Head of caudate nucleus (tissue), 42 donors: Measurements from ENCODE around the gene PLCB1.

Source experiments
- DNase-seq, 42 donors: peaks; one replicate each; pipeline versions ENCODE4 v3.0.0 to v3.0.0-alpha.2; 2020 to 2021; ENCODE audit warnings: mixed read lengths in 7 of 42
- intact Hi-C: fragments of 100-400 bp; cut with DNase I; formaldehyde crosslinking; loops from one replicate; pipeline ENCODE4 v1.15.0; 2022

Gene PLCB1

DNA sequence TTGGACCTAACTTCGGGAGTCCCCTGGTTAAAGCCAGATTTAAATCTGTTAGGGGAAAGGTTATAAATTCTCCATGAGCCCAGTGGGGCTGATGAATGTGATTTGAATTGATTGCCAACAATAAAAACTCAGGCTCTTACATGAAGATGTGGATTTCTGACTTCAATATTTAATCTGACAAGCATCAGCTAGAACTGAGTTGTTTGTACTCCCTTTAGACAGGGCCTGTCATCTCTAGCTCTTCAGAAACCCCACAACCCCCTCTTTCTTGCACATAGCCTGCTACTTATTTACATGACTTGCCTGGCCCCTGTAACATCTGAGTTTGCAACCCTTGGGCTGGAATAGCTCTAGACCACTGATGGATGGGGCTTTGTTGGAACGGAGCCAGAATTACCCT lies 745.2 kb downstream of the PLCB1 start:
- intact Hi-C loops = no loop called here
- DNase-seq = no peak

DNA sequence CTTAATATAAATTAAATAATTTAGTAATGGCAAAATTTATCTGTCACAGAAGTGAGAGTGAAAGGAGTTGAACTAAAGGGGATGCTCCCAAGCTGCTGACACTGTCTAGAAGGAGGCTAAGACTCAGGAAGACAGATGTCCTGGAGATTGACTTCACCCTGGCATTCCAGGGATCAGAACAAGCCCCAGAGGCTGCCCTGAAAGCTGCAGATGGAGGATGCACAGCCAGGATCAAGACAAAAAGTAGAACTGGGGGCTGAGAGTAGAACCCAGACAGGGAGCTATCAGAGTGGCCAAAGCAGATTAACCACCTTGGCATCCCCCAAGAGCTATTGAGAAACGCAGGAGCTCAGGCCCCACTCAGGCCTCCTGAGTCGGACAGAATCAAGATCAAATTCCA lies 747.6 kb downstream of the PLCB1 start:
- no peak for DNase-seq
- intact Hi-C loops = no loop called here

DNA sequence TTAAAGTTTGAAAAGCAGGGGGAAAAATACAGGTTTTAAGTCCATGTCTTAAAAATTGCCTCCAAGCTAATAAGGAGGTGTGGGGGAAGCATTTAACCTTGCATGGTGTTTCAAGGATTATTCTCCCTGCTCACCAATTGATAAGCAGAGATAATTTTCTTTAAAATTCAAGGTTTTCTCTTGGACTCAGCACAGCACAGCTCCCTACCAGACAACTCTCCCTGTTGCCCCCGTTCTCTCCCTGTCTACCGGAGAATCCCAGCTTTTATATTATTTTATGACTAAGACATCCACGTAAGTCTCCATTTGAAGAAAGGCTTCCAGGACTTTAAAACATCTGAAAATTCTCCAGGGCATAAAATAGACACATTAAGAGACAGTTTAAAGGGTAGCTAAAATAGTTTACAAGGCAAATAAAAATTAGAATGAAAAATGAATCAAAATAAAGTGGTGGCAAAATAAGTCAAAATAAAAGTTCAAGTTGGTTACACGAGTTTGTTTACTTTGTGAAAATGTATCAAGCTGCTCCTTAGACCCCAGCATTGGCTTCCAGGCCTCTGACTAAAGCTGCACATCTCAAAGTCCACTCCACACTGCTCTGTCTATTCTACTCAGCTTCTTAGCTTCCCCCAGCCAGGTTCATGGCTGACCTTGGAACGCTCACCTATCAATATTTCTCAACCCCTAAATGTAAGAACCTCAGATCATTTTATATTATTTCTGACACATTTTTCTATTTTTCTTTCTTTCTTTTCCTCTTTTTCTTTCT lies 748.2 kb downstream of the PLCB1 start:
- intact Hi-C loops = no loop called here

DNA sequence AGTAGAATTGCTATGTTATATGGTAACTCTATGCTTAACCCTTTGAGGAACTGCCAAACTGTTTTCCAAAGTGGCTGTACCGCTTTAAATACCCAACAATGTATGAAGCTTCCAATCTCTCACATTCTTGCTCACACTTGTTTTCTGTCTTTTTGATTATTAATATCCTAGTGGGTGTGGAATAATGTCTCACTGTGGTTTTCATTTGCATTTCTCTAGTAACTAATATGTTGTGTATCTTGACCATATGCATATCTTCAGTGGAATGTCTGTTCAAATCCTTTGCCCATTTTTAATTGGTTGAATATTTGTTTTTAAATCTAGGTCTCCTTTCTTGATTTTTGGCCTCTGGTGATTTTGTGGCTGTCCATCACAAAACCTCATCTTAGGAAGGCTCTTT lies 759.0 kb downstream of the PLCB1 start:
- no peak for DNase-seq
- intact Hi-C loops = no loop called here

More for the DNA sequence above, 748.2 kb downstream of the PLCB1 start:
- DNase-seq = no peak

DNA sequence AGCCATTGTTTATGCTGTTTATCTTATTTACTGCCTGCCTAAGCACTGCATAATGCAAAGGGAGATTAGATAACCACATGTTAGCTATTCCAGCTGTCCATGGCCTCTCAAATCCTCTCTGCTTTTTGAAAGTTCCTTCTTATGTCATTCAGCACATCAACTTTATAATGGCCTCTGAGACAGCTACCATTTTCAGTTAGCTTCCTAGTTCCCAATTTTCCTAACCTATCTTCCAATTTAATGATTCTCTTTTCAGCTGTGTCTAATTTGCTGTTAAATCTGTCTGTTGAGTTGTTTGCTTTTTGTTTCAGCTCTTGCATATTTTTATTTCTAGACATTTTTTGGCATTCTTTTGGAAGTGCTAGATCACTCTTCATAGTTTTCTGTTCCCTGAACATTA lies 763.4 kb downstream of the PLCB1 start:
- intact Hi-C loops = no loop called here
- no peak for DNase-seq

DNA sequence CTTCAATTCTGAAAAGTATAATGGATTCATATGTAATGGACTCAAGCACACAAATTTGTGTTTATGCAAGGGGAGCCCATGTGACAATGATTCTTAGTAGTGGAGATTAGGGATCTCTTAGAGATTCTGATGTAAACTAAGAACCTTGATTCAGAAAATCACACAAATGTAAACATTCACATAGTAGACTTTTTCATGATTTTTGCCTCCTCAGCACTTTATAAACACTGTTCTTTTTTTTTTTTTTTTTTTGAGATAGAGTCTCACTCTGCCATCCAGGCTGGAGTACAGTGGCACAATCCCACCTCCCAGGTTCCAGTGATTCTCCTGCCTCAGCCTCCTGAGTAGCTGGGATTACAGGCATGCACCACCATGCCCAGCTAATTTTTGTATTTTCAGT lies 766.8 kb downstream of the PLCB1 start:
- intact Hi-C loops = no loop called here
- DNase-seq = no peak

DNA sequence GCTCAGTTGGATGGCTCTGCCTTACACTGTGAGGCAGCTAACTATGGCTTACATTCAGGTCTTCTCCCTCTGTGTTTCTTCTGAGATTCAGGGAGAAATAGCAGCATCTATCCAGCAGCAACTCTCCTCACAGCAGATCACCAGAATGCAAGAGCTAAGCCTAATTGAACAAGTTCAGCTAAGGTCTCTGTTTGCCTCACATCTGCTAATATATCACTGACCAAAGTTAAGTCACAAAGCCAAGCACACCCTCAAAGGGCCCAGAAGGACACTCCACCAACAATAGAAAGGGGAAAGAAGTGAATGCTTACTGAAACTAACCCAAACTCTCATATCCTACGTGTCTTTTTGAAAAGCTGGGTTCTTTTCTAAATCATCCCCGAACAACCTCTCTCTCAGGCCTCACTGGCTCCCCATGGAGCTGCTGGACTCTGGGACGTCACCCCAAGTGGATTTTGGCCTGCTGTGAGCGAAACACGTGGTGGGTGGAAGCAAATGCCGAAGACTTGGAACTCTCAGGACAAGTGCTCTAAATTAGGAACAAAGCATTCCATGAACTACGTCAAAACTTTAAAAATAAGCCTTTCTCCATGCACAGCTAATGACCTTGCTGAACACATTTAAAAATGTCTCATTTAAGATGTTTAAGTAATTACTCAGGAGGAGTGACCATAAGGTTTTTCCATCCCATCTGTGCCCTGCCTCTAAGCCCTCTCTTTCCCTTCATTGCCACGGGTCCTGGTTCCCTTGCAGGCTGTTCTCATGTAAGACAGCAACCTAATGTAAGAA lies 769.4 kb downstream of the PLCB1 start:
- intact Hi-C loops = no loop called here
- DNase-seq = no peak

DNA sequence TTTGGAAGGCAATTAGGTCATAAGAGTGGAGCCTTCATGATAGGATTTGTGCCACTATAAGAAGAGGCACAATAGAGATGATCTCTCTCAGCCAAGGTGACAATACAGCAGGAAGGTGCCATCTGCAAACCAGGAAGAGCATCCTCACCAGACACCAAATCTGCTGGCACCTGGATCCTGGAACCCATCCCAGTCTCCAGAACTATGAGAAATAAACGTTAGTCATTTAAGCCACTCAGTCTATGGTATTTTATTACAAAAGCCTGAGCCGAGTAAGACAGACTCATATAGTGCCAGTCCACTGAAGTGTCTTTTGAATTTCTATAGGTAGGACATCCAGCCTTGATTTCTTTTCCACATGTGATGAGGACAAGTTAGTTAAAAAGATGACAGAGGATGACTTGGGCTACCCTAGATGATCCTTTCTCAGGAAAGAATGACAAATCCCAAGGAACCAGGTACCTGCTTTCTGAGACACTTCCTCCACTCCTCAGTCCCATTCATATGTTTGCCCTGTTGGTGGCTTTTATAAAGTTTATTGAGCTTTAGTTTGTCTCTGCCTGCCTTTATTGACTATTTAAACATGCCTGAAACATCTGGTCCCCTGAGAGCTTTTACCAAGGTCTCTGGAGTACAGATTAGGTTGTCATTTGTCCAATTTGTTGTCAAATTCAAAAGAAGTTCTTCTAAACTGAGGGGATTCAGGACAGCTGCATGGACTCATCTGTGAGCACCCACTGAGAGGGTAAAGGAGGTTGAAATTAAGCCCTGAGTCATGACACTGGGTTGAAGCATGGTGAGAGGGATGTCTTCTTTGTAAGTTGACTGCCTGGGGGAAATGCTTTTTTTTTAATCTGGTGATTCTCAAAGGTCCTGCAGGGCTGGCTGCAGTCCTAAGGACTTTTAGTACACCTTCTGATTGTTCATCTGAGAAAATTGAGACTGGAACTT lies 771.9 kb downstream of the PLCB1 start:
- intact Hi-C loops = no loop called here
- no peak for DNase-seq

DNA sequence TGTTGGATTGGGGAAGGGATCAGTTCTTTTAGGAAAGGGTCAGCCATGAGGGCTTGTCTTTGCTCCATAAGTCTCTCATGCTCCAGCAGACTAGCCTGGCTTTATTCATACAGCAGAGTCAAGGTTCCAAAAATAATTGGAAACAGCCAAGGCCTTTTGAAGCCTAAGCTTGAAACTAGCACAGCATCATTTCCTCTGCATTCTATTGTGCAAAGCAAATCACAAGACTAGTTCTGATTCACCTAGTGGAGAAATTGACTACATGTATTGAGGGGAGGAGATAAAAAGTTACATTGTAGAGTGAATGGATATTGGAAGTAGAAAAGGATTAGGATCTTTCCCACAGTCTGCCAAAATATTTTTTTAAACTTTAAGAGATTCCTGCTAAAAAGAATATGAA lies 777.5 kb downstream of the PLCB1 start:
- intact Hi-C loops = no loop called here
- no peak for DNase-seq

DNA sequence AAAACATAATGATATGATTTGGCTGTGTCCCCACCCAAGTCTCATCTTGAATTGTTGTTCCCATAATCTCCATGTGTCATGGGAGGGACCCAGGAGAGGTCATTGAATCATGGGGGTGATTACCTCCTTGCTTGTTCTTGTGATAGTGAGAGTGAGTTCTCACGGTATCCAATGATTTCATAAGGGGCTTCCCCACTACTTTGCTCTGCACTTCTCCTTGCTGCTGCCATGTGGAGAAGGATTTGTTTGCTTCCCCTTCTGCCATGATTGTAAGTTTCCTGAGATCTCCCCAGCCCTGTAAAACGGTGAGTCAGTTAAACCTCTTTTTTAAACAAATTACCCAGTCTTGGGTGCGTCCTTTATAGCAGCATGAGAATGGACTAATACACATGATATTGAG lies 780.0 kb downstream of the PLCB1 start:
- no peak for DNase-seq
- intact Hi-C loops = no loop called here

DNA sequence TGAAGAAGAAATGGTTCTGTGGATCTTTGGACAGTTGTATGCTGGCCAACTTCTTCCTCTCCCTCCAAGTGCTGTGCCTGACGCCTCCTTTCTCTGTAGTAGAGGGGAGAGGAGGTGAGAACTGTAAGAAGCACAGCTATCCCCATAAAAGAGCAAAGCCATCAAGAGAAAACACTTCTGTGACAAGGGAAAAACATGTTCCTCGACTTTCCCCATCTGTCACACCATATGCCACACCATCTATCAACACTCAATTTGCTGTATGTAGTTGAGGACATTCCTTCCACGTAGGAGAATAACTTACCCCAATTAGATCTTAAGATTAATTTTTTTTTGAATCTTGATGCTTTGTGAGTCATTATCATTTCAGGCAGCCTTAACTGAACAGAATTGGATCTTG lies 780.7 kb downstream of the PLCB1 start:
- intact Hi-C loops = no loop called here
- DNase-seq = no peak

DNA sequence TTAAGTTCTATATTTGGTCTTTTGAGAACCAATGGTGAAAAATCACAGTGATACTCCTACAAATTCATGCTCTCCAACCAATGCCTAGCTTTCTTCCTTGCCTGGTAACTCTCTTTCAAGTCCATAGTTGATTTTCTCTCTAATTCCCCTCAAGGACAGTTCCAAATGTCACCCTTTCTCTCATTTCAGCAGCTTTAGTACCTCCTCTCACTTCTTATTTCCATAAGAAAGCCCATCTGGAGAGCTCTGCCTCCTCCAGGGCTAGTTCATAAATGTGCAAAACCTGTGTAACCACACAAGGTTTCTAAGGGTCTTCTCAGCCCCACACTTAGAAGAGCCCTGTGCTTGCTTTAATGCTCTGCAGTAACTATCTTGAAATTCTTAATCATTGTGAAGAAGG lies 781.4 kb downstream of the PLCB1 start:
- DNase-seq = no peak
- intact Hi-C loops = no loop called here

DNA sequence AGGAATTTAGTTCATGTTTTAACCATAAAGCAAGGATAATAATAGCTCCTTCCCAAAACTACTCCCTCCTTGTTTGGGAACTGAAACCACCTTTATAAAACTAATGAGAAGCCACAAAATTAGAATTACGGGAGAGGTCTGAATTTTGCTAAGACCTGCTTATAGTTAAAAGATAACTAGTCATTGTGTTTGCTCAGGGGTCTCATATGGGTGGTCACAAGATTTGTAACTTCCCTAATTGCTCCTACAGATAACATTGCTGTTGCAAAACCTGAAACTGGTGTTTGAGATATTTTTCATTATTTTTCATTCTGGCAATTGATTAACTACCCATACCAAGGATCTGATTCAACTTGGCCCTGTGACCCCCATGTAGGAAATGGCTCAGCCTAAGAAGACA lies 782.4 kb downstream of the PLCB1 start:
- DNase-seq = no peak
- intact Hi-C loops = no loop called here

DNA sequence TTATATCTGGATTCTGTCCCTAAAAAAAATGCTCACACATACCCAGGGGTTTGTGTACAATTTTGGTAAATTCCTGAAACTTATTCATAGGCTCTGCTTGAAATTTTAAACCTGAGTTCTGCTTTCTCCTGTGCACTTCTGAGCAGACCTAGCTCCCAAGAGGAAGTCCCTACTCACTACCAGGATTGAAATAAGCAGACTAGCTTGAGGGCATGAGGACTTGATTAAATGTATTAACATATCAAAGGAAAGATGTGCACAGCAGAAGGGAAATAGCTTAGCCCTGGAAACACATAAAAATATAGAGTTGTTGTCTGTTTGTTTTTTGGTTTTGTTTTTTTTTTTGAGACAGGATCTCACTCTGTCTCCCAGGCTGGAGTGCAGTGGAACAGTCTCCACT lies 785.0 kb downstream of the PLCB1 start:
- no peak for DNase-seq
- intact Hi-C loops = no loop called here

DNA sequence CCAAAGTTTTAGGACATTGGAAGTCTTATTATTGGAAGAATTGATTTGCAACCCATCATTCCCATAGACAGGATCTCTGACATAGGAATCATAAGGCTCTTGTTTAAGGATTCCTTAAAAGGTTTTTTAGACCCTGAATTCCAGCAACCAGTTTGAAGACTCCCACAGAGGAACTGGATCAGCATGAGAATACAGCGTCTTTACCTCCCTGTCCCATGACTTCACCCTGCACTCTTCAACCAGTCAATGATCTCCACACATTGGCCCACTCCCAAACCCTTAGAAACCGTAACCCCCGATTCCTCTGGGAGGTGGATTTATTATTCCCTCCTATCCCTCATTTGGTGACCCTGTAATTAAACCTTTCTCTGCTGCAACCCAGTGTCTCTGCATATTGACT lies 786.1 kb downstream of the PLCB1 start:
- intact Hi-C loops = no loop called here

DNA sequence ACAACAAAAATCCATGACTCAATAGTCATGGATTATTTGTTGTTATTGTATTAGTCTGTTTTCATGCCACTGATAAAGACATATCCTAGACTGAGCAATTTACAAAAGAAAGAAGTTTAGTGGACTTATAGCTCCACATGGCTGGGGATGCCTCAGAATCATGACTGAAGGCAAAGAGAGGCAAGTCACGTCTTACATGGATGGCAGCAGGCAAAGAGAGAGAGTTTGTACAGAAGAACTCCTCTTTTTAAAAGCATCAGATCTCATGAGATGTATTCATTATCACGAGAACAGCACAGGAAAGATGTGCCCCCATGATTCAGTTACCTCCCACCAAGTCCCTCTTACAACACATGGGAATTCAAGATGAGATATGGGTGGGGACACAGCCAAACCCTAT lies 792.5 kb downstream of the PLCB1 start:
- intact Hi-C loops = no loop called here
- no peak for DNase-seq

More for the DNA sequence above, 786.1 kb downstream of the PLCB1 start:
- DNase-seq = no peak

DNA sequence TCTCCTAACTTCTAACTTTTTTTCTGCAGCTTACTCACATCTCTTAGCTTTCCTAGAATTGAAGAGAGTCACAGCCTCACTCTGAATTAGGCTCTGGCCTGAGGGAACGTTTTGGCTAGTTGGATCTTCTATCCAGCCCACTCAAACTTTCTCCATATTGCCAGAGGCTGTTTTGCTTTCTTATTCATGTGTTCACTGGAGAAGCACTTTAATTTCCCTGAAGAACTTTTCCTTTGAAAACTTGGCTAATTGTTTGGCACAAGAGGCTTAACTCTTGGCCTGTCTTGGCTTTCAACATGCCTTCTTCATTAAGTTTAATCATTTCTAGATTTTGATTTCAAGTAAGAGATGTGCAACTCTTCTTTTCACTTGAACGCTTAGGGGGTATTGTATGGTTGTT lies 798.7 kb downstream of the PLCB1 start:
- intact Hi-C loops = no loop called here
- DNase-seq = no peak

DNA sequence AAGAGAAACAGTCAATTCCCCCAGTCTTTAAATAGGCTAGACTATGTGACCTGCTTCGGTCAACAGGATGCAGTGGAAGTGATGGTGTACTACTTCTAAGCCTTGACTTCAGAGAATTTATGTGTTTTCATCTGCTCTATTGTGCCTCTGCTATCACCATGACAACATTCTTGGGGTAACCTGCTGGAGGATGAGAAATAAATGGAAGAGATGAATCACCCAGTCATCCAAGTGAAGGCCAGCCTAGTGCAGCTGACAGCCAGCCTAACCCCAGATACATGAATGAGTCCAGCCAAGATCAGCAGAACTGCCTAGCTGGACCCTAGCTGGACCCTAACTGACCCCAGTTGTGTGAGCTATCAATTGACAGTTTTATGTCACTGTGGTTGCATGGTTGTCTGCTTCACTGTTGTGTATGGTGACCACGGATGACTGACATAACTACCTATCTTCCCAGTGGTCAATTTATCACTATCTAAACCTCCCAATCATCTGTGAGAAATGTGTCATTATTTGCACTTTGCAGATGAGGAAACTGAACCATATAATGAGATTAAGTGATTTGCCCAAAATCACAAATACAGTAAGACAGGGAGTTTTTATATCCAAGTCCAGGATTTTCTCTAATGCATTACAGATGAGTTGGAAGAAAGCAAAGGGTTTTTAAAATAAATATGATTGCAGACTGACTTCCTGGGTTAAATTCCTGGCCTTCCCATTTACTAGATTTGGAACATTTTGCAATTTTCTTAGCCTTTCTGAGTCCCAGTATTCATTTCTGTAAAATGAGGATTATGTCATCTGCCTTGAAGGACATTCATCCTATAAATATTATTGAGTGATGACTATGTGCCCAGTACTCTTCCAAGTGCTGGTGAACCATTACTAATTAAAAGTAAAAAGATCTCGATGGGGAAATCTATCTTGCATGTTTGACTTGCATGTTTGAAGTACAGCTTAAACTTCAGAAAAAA lies 800.4 kb downstream of the PLCB1 start:
- intact Hi-C loops = no loop called here

DNA sequence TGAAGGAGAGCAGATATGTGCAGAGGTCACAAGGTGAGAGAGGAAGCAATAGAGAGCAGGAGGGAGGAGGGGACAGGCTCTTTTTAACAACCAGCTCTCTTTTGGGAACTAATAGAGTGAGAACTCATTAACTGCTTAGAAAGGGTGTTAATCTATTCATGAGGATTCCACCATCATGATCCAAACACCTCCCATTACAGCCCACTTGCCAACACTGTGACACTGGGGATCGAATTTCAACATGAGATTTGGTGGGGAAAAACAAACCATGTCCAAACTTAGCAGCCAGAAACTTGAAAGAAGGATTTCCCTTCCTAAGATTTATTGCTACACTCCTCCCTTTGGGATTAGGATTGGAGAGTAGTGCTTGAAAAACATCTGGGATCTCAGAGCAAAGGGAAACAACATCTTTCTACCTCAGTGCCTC lies 801.3 kb downstream of the PLCB1 start:
- intact Hi-C loops = no loop called here
- no peak for DNase-seq

More for the DNA sequence above, 800.4 kb downstream of the PLCB1 start:
- no peak for DNase-seq
